ENCODE results near the gene SACM1L.
A peak's percentile ranks its signal among the peaks of the same experiment; 100 is the strongest.

SACM1L gene

DNA sequence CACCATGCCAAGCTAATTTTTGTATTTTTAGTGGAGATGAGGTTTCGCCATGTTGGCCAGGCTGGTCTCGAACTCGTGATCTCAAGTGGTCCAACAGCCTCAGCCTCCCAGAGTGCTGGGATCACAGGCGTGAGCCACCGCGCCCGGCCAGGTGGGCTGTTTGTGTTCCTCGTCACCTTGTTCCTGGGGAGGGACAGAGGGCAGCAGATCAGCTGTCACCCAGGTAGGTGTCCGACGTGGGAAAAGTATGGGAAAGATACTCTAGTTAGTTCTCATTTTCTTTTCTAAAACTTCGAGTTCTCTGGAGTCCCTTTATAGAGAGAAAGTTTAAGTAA, 28.7 kb upstream of the SACM1L start:
- H3K27ac ChIP-seq = no peak overlapping the region
- H3K4me3 ChIP-seq (ENCODE audit: low read depth, low read length) = no peak overlapping the region

GRCh38 chr3:45664578-45664977, 24.6 kb upstream of the SACM1L start:
- peaks cover 17% of the 10 kb centered on the region for H3K36me3 ChIP-seq
- TF ChIP-seq, protein P1, sequence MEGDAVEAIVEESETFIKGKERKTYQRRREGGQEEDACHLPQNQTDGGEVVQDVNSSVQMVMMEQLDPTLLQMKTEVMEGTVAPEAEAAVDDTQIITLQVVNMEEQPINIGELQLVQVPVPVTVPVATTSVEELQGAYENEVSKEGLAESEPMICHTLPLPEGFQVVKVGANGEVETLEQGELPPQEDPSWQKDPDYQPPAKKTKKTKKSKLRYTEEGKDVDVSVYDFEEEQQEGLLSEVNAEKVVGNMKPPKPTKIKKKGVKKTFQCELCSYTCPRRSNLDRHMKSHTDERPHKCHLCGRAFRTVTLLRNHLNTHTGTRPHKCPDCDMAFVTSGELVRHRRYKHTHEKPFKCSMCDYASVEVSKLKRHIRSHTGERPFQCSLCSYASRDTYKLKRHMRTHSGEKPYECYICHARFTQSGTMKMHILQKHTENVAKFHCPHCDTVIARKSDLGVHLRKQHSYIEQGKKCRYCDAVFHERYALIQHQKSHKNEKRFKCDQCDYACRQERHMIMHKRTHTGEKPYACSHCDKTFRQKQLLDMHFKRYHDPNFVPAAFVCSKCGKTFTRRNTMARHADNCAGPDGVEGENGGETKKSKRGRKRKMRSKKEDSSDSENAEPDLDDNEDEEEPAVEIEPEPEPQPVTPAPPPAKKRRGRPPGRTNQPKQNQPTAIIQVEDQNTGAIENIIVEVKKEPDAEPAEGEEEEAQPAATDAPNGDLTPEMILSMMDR (IDR thresholded peaks at IDR 0.05; ENCODE audit: low read depth, low read length) = no peak
- H3K27me3 ChIP-seq (ENCODE audit: insufficient read depth, low read depth, severe bottlenecking) = no peaks in the 10 kb centered on the region
- no peaks in the 10 kb centered on the region for H3K9me3 ChIP-seq (ENCODE audit: severe bottlenecking)
- no peak for DNase-seq
- H3K4me3 ChIP-seq (ENCODE audit: low read depth, low read length) = no peak overlapping the region
- no peak overlapping the region for H3K27ac ChIP-seq

More for the DNA sequence above, 28.7 kb upstream of the SACM1L start:
- H3K27me3 ChIP-seq (ENCODE audit: insufficient read depth, low read depth, severe bottlenecking) = no peaks in the 10 kb centered on the region
- H3K36me3 ChIP-seq = no peaks in the 10 kb centered on the region
- no peak for DNase-seq
- TF ChIP-seq, protein P1 (IDR thresholded peaks at IDR 0.05; ENCODE audit: low read depth, low read length) = no peak
- no peaks in the 10 kb centered on the region for H3K9me3 ChIP-seq (ENCODE audit: severe bottlenecking)

DNA sequence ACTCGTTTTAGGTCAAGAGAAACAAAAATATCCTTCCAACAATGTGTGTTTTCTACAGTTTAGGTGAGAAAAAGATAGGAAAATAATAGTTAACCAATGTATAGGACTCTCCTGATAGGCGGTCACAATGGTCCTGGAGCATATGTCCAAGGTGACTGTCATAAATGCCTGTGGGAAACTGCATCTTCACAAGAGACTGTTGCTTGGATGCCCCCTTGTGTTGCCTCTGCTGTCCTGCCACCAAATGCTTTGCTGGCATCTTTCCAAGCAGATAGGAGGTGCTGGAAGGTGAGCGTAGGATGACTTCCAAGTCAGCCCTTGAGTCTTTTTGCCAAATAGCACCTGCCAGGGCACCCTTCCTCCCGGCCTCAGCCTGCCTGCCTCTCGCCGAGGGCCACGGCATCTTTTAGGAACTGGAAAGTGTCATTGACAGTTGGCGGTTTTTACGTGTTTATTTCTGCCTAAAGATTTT, 24.1 kb upstream of the SACM1L start:
- H3K9me3 ChIP-seq (ENCODE audit: severe bottlenecking) = no peaks in the 10 kb centered on the region
- DNase-seq = peak; percentile 49
- TF ChIP-seq, protein P1 (IDR thresholded peaks at IDR 0.05; ENCODE audit: low read depth, low read length) = peak; percentile 89
- H3K27me3 ChIP-seq (ENCODE audit: insufficient read depth, low read depth, severe bottlenecking) = no peaks in the 10 kb centered on the region
- H3K27ac ChIP-seq = no peak overlapping the region
- peaks cover 17% of the 10 kb centered on the region for H3K36me3 ChIP-seq
- H3K4me3 ChIP-seq (ENCODE audit: low read depth, low read length) = no peak overlapping the region

GRCh38 chr3:45666757-45667431, 22.3 kb upstream of the SACM1L start:
- DNase-seq = no peak
- Histone ChIP-seq H3K36me3 (peaks cover 17% of the 10 kb centered on the region), H3K27me3 (ENCODE audit: insufficient read depth, low read depth, severe bottlenecking) (no peaks in the 10 kb centered on the region), H3K27ac (no peak overlapping the region), H3K9me3 (ENCODE audit: severe bottlenecking) (no peaks in the 10 kb centered on the region), H3K4me3 (ENCODE audit: low read depth, low read length) (no peak overlapping the region)
- TF ChIP-seq, protein P1 (IDR thresholded peaks at IDR 0.05; ENCODE audit: low read depth, low read length) = no peak

DNA sequence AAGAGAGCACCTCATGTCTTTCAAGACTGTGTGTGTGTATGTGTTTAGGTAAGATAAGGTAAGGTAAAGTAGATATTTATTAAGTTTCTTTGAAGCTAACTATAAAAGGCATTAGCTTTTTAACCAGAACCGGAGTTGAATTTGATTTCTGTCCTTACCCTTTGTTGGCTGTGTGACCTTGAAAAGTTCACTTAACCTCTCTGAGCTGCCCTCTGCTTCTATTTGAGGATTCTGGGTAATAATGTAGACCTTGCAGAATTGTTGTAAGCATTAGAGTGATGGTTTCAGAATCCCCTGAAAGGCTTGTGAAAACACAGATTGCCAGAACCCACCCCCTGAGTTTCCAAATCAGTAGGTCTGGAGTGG, 21.6 kb upstream of the SACM1L start:
- no peak overlapping the region for H3K4me3 ChIP-seq (ENCODE audit: low read depth, low read length)
- peaks cover 20% of the 10 kb centered on the region for H3K36me3 ChIP-seq
- H3K27me3 ChIP-seq (ENCODE audit: insufficient read depth, low read depth, severe bottlenecking) = no peaks in the 10 kb centered on the region
- no peak overlapping the region for H3K27ac ChIP-seq
- TF ChIP-seq, protein P1 (IDR thresholded peaks at IDR 0.05; ENCODE audit: low read depth, low read length) = no peak
- no peak for DNase-seq
- no peaks in the 10 kb centered on the region for H3K9me3 ChIP-seq (ENCODE audit: severe bottlenecking)

GRCh38 chr3:45670436-45670835, 18.8 kb upstream of the SACM1L start:
- Histone ChIP-seq H3K27ac (no peak overlapping the region), H3K27me3 (ENCODE audit: insufficient read depth, low read depth, severe bottlenecking) (no peaks in the 10 kb centered on the region), H3K9me3 (ENCODE audit: severe bottlenecking) (no peaks in the 10 kb centered on the region), H3K36me3 (peaks cover 27% of the 10 kb centered on the region), H3K4me3 (ENCODE audit: low read depth, low read length) (no peak overlapping the region)
- TF ChIP-seq, protein P1 (IDR thresholded peaks at IDR 0.05; ENCODE audit: low read depth, low read length) = no peak
- no peak for DNase-seq

Data from WERI-Rb-1 (cell line).